Ovary (tissue), 3 donors: ENCODE results near the gene PPP1R18.

Source experiments
- POLR2A ChIP-seq: fragments of 450-650 bp; IDR thresholded peaks from one replicate; pipeline ENCODE4 v1.6.1; 2017; ENCODE audit warnings: antibody characterized with exemption, mild to moderate bottlenecking, moderate library complexity
- TF ChIP-seq, protein P1 (sequence below), 3 donors: fragments of 450-650 bp in 2 of 3; fragments of 200-600 bp in 1 of 3; IDR thresholded peaks; one replicate each; pipeline versions ENCODE4 v1.5.1 to v1.8.0; 2016 to 2022; ENCODE audit warnings: antibody characterized with exemption in 3 of 3, mild to moderate bottlenecking in 1 of 3
- donor health status: DM: no; HTN: no; CAD: no.

GRCh38 chr6:30689985-30690384, 3.5 kb upstream of the PPP1R18 start:
- TF ChIP-seq, protein P1, sequence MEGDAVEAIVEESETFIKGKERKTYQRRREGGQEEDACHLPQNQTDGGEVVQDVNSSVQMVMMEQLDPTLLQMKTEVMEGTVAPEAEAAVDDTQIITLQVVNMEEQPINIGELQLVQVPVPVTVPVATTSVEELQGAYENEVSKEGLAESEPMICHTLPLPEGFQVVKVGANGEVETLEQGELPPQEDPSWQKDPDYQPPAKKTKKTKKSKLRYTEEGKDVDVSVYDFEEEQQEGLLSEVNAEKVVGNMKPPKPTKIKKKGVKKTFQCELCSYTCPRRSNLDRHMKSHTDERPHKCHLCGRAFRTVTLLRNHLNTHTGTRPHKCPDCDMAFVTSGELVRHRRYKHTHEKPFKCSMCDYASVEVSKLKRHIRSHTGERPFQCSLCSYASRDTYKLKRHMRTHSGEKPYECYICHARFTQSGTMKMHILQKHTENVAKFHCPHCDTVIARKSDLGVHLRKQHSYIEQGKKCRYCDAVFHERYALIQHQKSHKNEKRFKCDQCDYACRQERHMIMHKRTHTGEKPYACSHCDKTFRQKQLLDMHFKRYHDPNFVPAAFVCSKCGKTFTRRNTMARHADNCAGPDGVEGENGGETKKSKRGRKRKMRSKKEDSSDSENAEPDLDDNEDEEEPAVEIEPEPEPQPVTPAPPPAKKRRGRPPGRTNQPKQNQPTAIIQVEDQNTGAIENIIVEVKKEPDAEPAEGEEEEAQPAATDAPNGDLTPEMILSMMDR (IDR thresholded peaks at IDR 0.05), result no peak
- no peak for TF ChIP-seq POLR2A
